GM12892 (cell line): ENCODE results near the gene SLC6A16.

Experiments used
- POLR2A ChIP-seq: IDR thresholded peaks from 2 replicates; pipeline ENCODE4 v1.6.1; 2011; ENCODE audit warnings: low read depth, low read length, control low read depth
- POLR2AphosphoS5 ChIP-seq: IDR thresholded peaks from 2 replicates; pipeline ENCODE4 v1.6.1; 2011; ENCODE audit warnings: low read depth, low read length, control low read depth
- TAF1 ChIP-seq: IDR thresholded peaks from 2 replicates; pipeline ENCODE4 v1.6.1; 2011; ENCODE audit warnings: low read depth, mild to moderate bottlenecking, control low read depth, low read length, borderline replicate concordance

- TF ChIP-seq POLR2A (no peak), TAF1 (no peak), POLR2AphosphoS5 (no peak)
Observed at GRCh38 chr19:49343123-49343522, 18.1 kb upstream of the SLC6A16 start.
